Sigmoid colon (tissue), 4 donors: ENCODE measurements around the gene MCC.

Source experiments
- POLR2A ChIP-seq, 2 donors: fragments of 450-650 bp; IDR thresholded peaks; one replicate each; pipeline ENCODE4 v1.6.1; 2016; ENCODE audit warnings: antibody characterized with exemption in 2 of 2, mild to moderate bottlenecking in 2 of 2, moderate library complexity in 2 of 2
- POLR2AphosphoS5 ChIP-seq, 4 donors: sonication (generic); formaldehyde crosslinking; IDR thresholded peaks; one replicate each; pipeline ENCODE4 v1.6.1; 2017; ENCODE audit warnings: antibody characterized with exemption in 4 of 4

GRCh38 chr5:113267361-113267900 is 220.8 kb downstream of the MCC start:
- TF ChIP-seq POLR2A (IDR thresholded peaks at IDR 0.05) (no peak), POLR2AphosphoS5 (IDR thresholded peaks at IDR 0.05) (no peak)
